DMS114 treated with DMSO at 0.1 percent for 48 hours (cell line): ENCODE data around the gene ZNF692.

ENCODE experiments used
- DNase-seq: peaks from one replicate; lab custom pipeline; 2025; ENCODE audit not compliant: unreplicated experiment; lab: John Stamatoyannopoulos, UW

Gene ZNF692

DNA sequence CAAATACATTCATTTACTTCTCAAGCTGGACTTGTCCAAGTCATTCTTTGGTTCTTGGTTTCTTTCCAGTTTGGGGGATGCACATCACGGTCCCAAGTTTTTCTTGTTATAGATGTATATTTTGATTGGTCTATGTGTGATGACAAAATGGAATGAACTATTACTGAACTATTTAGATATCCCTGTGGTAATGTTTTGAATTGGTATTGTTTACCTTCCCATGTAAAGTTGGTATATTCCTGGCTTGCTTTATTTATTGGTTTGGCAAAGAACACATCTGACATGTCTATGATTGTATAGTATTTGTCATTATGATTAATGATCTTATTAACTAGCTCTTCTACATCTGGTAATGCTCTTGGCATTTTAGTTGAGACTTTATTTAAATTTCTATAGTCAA, 22.4 kb upstream of the ZNF692 start:
- no peak for DNase-seq

DNA sequence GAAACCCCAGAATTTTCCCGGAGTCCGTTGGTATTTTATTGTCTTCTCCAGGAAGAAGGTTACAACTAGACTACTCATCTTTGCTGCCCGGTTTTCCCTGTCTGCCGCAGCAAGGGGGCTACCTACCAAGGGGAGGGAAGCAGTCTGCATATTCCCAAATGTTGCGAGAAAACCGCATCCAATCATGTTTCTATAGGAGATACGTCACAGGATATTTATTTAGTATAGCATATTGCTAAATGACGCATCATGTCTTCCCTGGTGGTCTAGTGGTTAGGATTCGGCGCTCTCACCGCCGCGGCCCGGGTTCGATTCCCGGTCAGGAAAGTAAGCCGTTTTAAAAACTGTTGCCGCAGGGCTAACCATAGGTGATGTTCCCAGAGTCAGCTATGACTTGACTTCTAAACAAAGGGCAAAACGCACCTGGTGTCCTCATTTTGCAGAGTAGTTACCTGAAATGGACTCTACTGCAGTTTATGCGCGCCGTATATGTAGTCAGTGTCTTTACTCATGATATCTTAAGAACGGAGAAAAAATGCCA, 15.2 kb upstream of the ZNF692 start:
- DNase-seq: peak; percentile 84

DNA sequence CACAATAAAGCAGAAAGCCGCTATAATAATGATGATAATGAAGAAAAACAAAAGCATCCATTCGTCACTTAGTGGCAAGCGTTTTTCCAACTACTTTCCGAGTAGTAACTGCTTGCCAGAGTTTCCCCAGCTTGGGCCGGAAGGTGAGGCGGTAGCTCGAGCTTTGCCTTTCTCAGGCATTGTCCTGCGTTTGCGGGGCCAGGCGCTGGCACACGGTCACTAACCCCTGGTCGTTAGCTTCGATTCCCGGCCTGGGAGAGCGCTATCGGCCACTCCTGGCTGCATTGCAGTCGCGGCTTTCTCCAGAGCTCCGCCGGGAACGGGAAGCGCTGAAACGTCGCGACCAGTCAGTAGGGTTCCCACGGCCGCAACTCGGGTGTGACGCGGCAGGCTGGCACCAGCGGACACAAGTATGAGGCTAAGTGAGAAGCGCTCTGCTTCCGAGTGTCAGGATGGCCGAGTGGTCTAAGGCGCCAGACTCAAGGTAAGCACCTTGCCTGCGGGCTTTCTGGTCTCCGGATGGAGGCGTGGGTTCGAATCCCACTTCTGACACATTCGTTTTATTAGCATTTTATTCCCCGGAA, 14.6 kb upstream of the ZNF692 start:
- DNase-seq: peak; percentile 89

DNA sequence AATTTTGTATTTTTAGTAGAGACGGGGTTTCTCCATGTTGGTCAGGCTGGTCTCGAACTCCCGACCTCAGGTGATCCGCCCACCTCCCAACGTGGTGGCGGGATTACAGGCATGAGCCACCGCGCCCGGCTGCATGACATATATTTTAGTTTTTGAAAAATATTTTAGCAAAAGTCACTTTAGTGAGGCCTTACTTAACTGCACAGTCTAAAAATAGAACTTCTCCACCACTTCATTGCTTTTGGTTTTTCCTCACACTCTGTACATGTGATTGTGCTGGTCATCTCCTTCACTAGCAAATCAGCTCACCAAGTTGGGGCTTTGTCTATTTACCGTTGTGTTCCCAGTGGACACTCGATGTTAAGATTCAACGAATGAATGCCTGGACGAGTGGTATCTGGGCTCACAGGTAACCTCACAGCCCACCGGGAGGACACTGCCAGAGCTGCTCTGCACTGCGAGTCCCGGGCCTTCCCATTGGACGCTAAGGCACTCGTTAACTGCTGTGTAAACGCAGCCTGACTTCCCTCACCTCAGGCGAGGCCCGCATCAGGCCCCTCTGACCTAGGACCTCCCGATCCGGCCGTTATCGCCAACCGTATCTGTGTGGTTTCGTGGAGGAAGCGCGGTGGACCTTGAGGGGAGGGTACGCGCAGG, 14.0 kb upstream of the ZNF692 start:
- peak; percentile 58 for DNase-seq

DNA sequence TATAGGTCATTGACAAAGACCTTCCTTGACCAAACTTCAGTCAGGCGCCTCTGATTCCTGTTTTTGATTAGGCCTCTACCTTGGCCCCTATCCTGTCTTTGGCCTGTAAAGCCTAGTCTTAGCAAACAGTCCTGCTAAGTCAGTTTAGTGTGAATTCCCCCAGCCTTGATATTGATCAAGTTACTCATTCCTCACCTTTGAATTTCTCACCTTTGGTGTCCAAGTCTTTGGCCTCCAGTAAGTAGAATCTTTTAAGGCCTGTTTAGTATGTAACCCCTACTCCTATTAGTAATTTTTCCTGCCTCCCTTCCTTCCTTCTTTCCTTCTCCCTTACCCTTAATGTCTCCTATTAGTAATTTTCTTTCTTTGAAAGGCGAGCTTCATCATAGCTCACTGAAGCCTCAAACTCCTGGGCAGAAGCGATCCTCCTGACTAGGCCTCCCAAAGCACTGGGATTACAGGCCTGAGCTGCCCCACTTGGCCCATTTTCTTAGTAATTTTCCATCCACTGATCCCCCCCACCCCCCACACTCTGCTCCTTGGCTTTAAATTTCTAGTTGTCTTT, 13.0 kb upstream of the ZNF692 start:
- DNase-seq: no peak

DNA sequence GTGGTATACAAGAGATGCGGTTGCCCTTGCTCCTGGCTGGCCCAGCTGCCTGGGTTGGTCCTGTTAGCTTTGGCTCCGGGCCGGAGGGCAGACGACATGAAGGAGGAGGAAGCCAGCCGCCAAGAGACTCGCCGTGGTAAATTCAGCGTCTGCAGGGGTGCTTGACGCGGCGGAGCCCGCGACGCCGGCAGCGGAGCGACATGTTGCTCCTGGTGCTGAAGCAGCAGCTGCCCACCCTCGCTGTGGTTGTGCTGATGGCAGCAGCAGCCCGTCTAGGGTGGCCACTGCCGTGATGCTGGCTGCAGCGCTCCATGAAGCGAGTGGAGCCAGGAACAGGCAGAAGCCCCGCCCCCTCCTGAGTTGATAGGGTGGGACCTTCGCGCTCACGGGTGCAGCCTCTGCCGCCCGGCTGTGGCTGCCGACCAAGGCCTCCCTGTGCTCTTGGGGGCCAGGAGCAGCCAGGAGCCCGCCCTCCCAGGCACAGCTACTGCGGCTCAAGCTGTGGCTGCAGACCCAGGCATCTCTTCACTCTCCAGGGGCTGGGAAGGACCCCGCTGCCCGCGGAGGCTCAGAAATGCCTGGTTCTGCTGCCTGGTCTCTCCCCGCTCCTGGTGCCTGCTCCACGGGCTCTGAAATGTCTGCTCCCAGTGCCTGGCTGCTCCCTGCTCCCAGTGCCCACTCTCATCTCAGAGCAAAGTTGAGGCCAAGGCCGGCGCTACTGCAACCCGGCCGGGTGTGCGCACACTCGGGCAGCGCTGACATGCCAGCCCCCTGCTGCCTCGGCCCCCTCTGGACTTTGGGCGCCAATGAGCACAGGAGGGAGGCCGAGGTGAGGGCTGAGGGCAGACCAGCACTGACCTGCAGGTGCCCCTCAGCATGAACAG, 4.4 kb upstream of the ZNF692 start:
- peak; percentile 47 for DNase-seq

DNA sequence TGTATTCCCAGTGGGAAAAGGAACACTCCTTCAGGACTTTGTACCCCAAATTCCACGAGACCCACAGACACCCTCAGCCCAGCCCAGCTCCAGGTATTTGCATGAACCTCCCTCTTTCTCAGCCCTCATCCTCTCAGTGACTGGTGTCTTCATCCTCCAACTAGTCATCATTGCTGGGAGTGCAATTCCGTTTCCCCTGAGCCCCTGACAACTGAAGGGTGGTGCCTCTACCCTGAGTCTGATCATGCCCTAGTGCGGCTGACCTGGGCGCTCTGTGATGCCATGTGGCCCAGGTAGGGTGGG, 3.8 kb upstream of the ZNF692 start:
- DNase-seq: no peak

DNA sequence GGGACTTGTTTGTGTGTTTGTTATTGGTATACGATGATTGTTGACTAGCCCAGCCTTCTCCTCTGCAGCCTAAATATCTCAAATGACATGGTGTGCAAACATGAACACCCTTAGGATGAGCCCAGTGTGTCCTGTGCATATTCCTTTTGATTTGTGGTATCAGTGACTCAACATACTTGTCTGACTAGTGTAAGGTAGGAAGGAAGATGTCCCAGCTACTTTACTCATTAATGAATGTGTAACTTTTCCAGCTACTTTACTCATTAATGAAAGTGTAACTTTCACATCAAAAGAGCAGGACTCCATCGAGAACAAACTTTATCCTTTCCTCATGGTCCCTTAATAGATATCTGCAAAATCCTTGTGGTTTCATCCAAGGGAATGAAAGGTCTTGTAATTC, 2.7 kb upstream of the ZNF692 start:
- no peak for DNase-seq

DNA sequence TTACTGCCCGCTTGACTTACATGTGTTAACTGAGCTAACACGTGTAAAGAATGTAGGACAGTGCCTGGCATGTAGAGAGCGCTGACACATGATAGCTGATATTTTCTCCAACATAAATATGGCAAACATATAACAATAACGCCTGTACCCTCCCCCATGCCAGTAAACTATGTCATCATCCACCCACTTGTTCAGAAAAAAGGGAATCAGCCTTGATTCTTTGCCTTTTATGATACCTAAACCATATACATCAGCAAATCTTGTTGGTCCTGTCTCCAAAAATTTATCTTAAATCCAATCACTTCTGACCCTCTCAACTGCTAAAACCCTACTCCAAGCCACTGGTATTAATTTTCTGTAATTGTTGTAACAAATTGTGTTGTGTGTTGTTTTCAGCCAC, 1.1 kb upstream of the ZNF692 start:
- no peak for DNase-seq

DNA sequence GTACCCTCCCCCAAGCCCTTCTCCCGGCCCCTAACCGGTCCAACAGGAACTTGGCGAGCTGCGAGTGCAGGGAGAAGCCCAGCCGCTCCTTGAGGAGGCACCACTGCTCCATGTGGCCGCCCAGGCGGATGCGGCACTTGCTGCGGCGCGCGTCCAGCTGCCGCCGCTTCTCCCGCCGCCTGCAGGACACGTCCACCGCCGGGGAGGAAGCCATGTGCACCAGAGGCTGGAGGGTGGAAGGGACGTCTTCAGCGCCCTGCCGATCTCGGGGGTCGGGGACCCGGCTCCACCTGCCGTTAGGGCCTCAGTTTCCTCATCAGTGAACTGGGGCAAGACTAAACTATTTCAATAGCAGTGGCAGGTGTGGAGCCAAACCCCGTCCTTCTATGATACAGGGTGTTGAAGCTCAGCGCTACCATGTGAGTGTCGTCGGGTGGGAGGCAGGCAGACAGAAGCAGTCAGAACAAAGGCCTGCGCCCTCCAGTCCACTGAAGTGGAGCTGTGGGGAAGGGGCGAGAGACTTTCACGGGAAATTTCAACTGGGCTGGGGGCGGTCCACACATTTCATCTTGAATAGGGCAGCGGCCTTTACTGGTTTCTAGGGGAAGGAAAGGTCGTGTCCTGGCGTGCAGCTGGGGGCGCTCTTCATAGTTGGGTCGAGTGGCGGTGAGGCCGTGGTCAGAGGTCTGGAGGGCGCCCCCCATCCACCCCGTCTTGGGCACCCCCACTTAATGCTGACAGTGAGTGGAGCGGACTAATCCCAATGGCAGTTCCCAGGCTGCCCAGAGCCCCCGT, 592 bp downstream of the ZNF692 start:
- no peak for DNase-seq

DNA sequence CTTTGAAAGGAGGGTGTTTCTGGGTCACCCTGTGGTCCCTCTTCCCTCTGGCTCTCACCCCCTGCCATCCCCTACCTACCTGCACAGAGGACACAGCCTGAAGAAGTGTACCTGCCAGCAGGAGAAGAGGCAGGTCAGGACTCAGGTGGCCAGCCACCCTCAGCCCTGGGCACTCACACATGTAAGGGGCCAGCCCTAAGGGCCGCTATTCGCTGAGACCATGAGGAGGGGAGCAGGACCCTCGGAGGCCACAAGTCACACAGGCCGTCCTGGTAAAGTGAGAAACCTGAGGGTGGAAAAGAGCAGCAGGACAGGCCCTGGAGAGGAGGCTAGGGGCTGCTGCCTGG, 1.2 kb downstream of the ZNF692 start:
- DNase-seq: no peak

DNA sequence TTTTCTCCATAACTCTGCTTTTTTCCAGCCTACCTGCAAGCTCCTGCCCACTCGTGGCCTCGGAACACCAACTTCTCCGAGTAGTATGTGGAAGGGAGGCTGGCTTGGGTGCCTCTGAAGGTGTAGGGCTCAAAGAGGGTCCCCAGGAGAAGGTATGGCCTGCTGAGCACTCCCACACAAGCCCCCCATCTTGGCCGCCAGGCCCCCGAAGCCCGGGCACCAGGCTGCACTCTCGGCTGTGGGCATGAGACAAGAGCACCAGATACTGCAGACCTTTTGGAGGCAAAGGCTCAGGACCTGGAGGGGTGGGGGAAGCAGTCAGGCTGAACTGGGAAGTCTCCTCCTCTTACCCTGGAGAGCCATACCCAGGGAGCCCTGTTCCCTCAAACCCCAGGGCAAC, 1.7 kb downstream of the ZNF692 start:
- DNase-seq: no peak

DNA sequence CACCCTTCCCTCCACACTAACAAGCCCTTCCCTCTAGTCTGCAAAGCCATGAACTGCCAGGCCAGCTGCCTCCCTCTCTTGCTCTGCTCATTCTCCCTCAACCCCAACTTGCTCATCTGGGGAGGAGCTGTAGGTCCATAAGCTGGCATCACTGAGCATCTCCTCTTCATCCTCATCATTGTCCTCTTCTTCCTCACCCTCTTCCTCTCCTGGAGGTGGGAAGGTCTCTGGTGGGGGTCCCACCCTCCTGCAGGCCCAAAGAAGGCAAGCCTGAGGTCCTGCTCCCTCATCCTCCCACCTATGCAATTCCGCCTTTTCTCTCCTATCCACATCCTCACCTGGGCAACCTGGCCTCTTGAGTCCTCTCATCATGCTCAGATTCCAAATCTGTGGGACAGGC, 2.7 kb downstream of the ZNF692 start:
- no peak for DNase-seq

DNA sequence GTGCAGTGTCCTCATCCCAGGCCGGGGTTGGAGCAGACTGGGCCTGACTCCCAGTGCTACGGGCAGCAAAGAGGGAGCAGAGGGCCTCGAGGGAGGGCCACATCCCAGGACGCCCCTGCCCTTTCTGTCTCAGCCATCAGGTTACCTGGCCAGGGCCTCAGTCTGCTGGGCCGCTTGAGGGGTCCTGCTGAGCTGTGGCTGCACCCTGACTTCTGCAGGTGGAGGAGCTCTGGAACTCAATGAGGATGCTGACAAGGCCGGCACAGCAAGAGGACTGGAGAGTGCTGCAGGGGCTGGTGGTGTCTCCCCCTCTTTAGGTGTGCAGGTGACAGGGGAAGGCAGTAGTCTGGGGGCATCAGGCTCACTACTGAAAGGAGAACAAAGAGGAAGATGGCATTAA, 3.3 kb downstream of the ZNF692 start:
- DNase-seq: no peak

DNA sequence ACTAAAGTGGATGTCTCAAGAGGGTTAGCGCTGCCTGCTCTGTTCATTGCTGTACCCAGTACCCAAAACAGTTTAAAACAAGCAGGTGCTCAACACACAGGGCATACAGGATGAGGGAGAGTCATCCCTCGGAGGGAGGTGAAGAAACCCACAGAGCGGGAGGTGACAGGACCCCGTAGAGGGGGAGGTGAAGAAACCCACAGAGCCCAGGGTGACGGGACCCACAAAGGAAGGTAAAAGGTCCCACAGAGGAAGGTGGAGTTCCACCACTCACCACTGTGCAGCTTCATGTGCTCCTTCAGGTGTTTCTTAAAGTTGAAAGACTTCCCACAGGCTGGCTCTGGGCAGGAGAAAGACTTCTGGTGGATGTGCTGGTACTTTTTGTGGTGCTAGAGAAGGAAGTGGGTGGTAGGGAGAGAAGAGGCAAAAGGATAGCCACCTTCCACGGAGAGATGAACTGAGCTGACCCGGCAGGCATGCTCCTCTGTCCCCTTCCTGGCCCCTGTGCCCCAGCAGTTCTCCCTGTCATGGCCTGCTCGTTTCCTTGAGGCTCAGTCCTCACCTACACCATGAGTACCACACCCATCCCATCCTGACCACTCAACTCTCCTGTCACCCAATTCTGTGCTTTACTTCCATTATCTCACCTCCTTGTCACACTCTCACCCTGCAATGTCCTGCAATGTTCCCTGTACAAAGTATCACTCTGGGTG, 5.1 kb downstream of the ZNF692 start:
- DNase-seq: no peak

DNA sequence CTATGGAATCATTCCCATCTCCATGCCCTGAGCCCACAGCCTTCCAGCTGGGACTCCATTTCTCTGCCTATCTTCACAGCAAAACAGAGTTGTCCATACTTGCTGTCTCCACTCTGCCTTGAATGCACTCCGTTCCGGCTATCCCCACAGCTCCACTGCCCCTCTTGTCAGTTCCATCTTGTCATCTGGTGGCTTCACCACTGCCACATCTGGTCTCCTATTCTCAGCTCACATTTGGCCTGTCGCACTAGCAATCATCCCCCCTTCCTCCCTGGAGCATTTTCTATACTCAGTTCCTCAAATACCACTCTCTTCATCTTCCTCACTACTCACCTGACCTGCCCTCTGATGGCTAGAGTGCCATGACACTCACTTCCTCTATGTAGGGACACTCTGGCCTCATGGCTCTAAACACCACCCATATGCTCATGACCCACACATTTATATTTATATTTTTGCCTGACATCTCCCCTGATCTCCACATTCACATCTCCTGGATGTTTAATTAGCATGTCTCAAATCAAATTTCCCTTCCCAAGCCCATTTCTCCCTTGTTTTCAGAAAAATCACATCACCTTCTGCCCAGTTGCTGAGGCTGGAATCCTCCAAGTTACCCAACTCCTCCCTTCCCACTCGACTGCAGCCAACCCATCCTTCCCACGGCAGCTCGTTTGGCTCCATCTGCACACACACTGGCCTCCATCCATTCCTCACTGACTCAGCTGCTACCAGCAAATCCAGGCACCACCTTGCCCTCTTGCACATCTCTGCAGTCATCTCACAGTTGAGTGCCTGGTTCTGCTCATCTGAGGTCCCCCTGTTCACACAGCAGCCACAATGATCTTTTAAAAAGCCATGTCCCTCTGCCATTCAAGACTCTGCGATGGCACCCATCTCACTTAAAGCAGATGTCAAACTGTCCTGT, 6.1 kb downstream of the ZNF692 start:
- DNase-seq: no peak

DNA sequence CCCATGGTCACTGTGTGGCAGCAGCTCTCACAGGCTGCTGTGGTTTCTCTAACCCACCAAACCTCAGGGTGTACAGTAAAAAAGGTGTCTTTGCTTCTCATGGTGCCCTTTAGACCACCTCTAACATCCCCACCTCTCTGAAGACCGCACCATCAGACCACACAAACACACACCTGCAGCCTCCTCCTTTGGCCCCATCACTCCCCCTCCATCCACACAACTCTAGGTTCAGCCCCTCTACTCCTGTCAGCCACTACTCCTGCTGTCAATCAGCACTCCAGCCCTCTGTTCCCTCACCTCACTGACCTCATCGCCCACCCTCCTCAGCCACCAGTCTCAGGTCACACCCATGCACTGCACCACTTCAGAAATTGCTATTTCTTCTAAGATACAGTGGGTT, 7.5 kb downstream of the ZNF692 start:
- no peak for DNase-seq

DNA sequence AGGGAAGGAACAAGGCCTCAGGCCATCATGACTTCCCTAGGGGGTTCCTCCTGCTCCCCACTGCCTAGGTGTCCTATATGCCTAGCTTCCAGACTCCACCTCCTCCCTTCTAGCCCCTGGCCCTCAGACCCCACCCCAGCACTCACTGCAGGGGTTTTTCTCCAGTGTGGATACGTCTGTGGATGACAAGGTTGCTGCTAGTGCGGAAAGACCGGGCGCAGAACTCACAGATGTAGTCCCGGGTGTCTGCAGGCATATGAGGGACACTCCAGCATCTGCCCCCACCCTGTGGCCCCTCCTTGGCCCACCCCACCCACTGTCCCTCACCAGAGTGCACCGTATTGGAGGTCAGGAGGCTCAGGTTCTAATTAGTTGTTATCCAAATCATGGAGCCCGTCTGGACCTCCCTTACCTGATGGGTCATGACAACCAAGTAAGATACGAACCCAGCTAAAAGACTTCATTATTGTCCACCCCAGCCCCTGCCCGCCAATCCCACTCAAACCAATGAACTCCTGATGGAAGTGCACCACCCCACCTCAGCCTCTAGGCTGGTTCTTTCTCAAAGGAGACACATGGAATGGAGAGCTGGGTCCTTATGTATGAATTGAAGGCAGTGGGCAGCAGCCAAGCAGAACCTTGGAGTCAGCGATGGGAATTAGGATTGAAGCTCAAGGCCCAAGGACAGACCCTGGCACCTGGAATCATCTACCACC, 8.2 kb downstream of the ZNF692 start:
- DNase-seq: no peak

DNA sequence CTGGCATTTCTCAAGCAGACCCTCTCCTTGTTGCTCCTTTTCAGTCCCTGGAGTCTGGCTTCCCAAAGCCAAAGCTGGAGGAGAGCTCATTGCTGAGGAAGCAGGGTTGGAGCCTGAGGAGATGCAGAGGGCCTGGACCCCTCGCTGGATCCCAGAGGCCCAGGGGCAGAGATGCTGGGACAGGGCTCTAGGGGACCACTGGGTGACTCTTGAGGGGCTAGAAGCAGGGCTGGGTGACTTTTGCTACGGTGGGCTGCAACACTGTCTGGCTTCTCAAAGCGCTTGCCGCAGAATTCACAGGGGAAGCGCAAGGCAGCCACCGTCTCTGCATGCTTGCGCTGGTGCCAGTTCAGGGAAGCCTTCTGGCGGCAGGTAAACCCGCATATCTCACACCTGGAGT, 8.8 kb downstream of the ZNF692 start:
- no peak for DNase-seq
